ENCODE measurements around the gene LPP.

DNA sequence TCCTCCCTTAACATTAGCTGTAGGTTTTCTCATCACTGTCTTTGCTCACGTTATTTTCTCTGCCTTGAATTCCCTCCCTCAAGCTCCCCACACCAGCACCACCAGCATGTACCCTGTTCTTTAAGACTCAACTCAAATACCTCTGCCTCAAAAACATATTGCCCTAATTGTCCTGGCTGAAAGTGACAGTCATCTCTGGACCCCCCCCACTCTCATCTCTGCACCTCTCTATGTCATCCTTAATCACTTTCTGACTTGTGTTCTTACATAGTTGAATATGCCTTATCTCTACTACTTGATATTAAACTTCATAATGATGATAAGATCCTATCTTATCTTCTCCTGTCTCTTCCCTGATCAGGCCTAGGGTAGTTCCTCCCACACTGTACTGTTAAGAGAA lies 672.6 kb downstream of the LPP start:
- no peak for TF ChIP-seq LEF1 (IDR thresholded peaks at IDR 0.05; ENCODE audit: borderline replicate concordance)
- TF ChIP-seq BHLHE40 (IDR thresholded peaks at IDR 0.05; ENCODE audit: borderline replicate concordance): no peak
- no peak for TF ChIP-seq ARNT (IDR thresholded peaks at IDR 0.05)
- no peak for TF ChIP-seq SUZ12 (IDR thresholded peaks at IDR 0.05)
- no peak for TF ChIP-seq FOXK2 (IDR thresholded peaks at IDR 0.05)
- no peak for TF ChIP-seq HDGF (IDR thresholded peaks at IDR 0.05; ENCODE audit: borderline replicate concordance)
- no peak for TF ChIP-seq FOXA1 (IDR thresholded peaks at IDR 0.05)
- no peak for TF ChIP-seq SP1 (IDR thresholded peaks at IDR 0.05)
- TF ChIP-seq NFRKB (IDR thresholded peaks at IDR 0.05): no peak
- no peak for TF ChIP-seq FOXM1 (IDR thresholded peaks at IDR 0.05; ENCODE audit: borderline replicate concordance)
- TF ChIP-seq L3MBTL2 (conservative IDR thresholded peaks at IDR 0.05): no peak
- no peak for TF ChIP-seq TARDBP (IDR thresholded peaks at IDR 0.05)
- TF ChIP-seq ZNF384 (IDR thresholded peaks at IDR 0.05): no peak
